Body of pancreas (tissue), 4 donors: ENCODE measurements around the gene ARHGAP4.

Source experiments
- CTCF ChIP-seq, 7 experiments: fragments of 450-650 bp in 4 of 7; fragments of 200-600 bp in 3 of 7; sonication (generic) in 3 of 7; IDR thresholded peaks; one replicate each; pipeline ENCODE4 v1.5.1; 2016 to 2019; ENCODE audit warnings: antibody characterized with exemption in 7 of 7
- POLR2A ChIP-seq, 3 donors: fragments of 450-650 bp; IDR thresholded peaks; one replicate each; pipeline ENCODE4 v1.6.1; 2016; ENCODE audit warnings: antibody characterized with exemption in 3 of 3, mild to moderate bottlenecking in 2 of 3

- TF ChIP-seq CTCF (IDR thresholded peaks at IDR 0.05) (no peak), POLR2A (IDR thresholded peaks at IDR 0.05) (no peak)
Observed at GRCh38 chrX:153920546-153920945, 5.5 kb downstream of the ARHGAP4 start.
